Kidney (tissue), 14 donors: ENCODE results near the gene RASD1. TPM values are rescaled to one million over a fixed set of nuclear protein-coding genes. Genes with fewer than 3 reads are reported as not detected.

Experiments
- DNase-seq, 5 donors: peaks; one replicate each; pipeline ENCODE4 v3.0.0-alpha.2; 2013 to 2020
- FAIRE-seq: peaks from 2 replicates; lab custom pipeline; 2012; peaks lifted over from hg19 to GRCh38; lab: Jason Lieb, UNC
- H3K27ac ChIP-seq, 2 donors: one replicate each; pipeline ENCODE4 v1.7.0; 2013; ENCODE audit warnings: low read depth in 2 of 2, low read length in 2 of 2, inconsistent platforms in 1 of 2
- H3K27me3 ChIP-seq: one replicate; pipeline ENCODE4 v1.7.1; 2013; ENCODE audit warnings: low read length, inconsistent platforms; ENCODE audit not compliant: control insufficient read depth, insufficient read depth
- H3K36me3 ChIP-seq, 3 donors: one replicate each; pipeline versions ENCODE4 v1.7.0 to v1.7.1; 2013; ENCODE audit warnings: low read length in 3 of 3, control low read depth in 1 of 3, inconsistent platforms in 1 of 3; ENCODE audit not compliant: insufficient read depth in 3 of 3, control insufficient read depth in 2 of 3
- H3K4me1 ChIP-seq, 3 donors: one replicate each; pipeline versions ENCODE4 v1.7.0 to v1.7.1; 2013; ENCODE audit warnings: low read length in 3 of 3, inconsistent platforms in 1 of 3, low read depth in 1 of 3; ENCODE audit not compliant: control insufficient read depth in 2 of 3, insufficient read depth in 2 of 3
- H3K4me3 ChIP-seq, 3 donors: one replicate each; pipeline versions ENCODE4 v1.7.0 to v1.8.1; 2013; ENCODE audit warnings: low read length in 3 of 3, control low read depth in 1 of 3, inconsistent platforms in 1 of 3
- H3K9ac ChIP-seq, 3 donors: one replicate each; pipeline versions ENCODE4 v1.7.0 to v1.7.1; 2013; ENCODE audit warnings: low read length in 3 of 3, control low read depth in 1 of 3, inconsistent platforms in 1 of 3
- H3K9me3 ChIP-seq, 3 donors: one replicate each; pipeline versions ENCODE4 v1.7.0 to v1.7.1; 2013; ENCODE audit warnings: low read length in 3 of 3, control low read depth in 1 of 3, inconsistent platforms in 1 of 3; ENCODE audit not compliant: control insufficient read depth in 2 of 3, insufficient read depth in 1 of 3
- CTCF ChIP-seq: IDR thresholded peaks from 3 replicates; pipeline ENCODE4 v1.5.1; 2012; ENCODE audit warnings: mild to moderate bottlenecking, moderate library complexity, borderline replicate concordance; ENCODE audit not compliant: insufficient read depth; ENCODE audit errors: extremely low read depth
- intact Hi-C: fragments of 100-400 bp; cut with DNase I; formaldehyde crosslinking; loops from one replicate; pipeline ENCODE4 v1.11.1; 2022
- polyA plus RNA-seq: library from polyadenylated mRNA; stranded (reverse); fragments of 350-450 nt; fragmentation: Illumina TruSeq; extraction: RNeasy Lipid Tissue Mini Kit (QIAGEN cat#74804); gene quantifications from one replicate; pipeline ENCODE4 v1.2.3, GENCODE V29; 2014; ENCODE audit warnings: low read depth, low replicate concordance; ENCODE audit not compliant: insufficient read depth
- total RNA-seq: library from RNA; stranded (reverse); fragmentation: NEBNext Ultra II Directional; extraction: Animal tissue kit (Norgen Biotek cat#: 25700); gene quantifications from one replicate; pipeline ENCODE4 v1.2.1, GENCODE V29; 2021
- donor health status: control.
- donor health status: control.
- donor health status: control.
- donor health status: control.
- donor health status: control.
- donor health status: DM: yes; HTN: yes; CAD: no.
- donor health status: Normal renal cell carcinoma (clear cell type).

The RASD1 gene
- total and polyA plus RNA-seq, 2 donors from 2014 or later: 103 to 147 TPM

DNA sequence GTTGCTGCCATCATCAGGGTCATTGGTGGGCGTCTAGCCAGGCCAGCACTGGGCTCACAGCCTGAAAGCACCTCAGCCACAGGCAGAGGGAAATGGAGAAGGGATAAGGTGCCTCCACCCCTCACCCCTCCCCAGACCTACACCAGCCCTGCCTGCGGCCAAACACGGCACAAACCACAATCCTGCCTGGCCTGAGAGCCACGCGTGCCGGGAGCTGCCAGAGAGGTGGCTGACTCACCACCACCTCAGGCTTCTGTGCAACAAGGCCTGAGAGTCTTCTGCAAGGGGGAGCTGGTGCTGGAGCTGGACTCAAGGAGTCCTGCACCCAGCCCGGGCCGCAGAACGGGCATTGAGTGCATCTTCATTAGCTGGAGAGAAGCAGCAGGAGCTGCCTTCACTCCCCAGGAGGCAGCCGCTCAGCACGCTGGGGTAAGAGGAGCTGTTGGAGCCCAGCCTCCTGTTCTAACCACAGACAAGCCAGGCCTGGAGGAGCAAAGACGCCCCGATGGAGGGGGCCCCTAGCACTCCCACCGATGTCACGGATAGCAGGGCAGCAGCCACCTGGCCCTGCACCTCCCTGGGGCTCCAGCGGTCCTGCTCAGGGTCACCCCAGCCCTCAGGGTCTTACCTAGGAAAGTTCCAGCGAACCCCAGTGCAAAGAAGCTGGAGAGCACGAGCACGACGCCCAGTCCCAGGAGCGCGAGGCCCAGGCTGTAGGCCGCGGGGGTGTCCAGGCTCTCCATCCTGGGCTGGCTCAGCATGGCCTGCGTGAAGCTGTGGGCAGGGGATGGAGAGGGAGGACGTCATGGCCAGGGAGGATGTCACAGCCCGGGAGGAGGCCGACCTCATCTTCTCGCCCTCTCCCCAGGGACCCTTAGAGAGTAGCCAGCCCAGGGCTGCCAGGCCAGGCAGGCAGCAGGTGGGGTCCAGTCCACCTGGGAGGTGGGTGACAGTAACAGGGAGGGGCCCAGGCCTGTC, 16.0 kb upstream of the RASD1 start:
- intact Hi-C loops: no loop called here
- peak in 1 of 5 donors; percentile 74 for DNase-seq
- Histone ChIP-seq H3K9me3 (no peaks in the 10 kb centered on the region), H3K4me3 (no peak overlapping the region), H3K27ac (no peak overlapping the region), H3K36me3 (no peaks in the 10 kb centered on the region), H3K4me1 (no peaks in the 10 kb centered on the region), H3K27me3 (no peaks in the 10 kb centered on the region), H3K9ac (no peak overlapping the region)
- no peak for FAIRE-seq
- no peak for TF ChIP-seq CTCF

- H3K4me3 ChIP-seq: no peak overlapping the region
- DNase-seq (peak in 1 of 5 donors; percentile 63), FAIRE-seq (no peak)
- no peaks in the 10 kb centered on the region for H3K36me3 ChIP-seq
- no peaks in the 10 kb centered on the region for H3K27me3 ChIP-seq
- H3K27ac ChIP-seq: no peak overlapping the region
- no peaks in the 10 kb centered on the region for H3K9me3 ChIP-seq
- no peaks in the 10 kb centered on the region for H3K4me1 ChIP-seq
- H3K9ac ChIP-seq: no peak overlapping the region
- intact Hi-C loops: no loop called here
- TF ChIP-seq CTCF: no peak
Measured at GRCh38 chr17:17511293-17511741, 15.1 kb upstream of the RASD1 start.

GRCh38 chr17:17510456-17511292, 14.5 kb upstream of the RASD1 start:
- no peak overlapping the region for H3K9ac ChIP-seq
- FAIRE-seq: no peak
- DNase-seq: peak in 1 of 5 donors; percentile 71

More at GRCh38 chr17:17510456-17511292, 14.5 kb upstream of the RASD1 start:
- H3K9me3 ChIP-seq: no peaks in the 10 kb centered on the region
- H3K27me3 ChIP-seq: no peaks in the 10 kb centered on the region
- H3K4me3 ChIP-seq: no peak overlapping the region
- H3K4me1 ChIP-seq: no peaks in the 10 kb centered on the region
- H3K36me3 ChIP-seq: no peaks in the 10 kb centered on the region
- no peak overlapping the region for H3K27ac ChIP-seq
- intact Hi-C loops: no loop called here
- TF ChIP-seq CTCF: no peak
